OCI-M2 (cell line): ENCODE data around the gene POLDIP3.
"Not testable (repeated sequence)": the region's sequence is repeated elsewhere in the genome, so short reads cannot be mapped to it uniquely, and the experiment has no call there.

ENCODE experiments used
- DNase-seq: peaks from one replicate; lab custom pipeline; 2025; ENCODE audit not compliant: unreplicated experiment; lab: John Stamatoyannopoulos, UW

The POLDIP3 gene

GRCh38 chr22:42561856-42562255 lies 52.8 kb downstream of the POLDIP3 start:
- DNase-seq = no peak

DNA sequence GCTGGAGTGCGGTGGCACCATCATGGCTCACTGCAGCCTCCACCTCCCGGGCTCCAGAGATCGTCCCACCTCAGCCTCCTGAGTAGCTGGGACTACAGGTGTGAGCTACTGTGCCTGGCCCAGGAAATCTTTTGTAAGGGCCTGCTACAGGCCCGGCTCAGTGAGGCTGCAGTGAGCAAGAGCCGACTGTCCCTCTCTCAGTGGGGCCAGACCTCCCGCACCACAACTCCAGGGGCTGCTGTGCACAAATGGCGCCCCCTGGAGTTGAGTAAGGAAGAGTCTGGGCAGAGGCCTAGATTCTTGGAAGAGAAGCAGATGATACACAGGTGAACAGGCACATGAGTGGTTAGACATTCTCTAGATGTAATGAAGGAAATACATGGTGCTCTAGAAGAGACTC lies 53.9 kb downstream of the POLDIP3 start:
- DNase-seq = no peak

DNA sequence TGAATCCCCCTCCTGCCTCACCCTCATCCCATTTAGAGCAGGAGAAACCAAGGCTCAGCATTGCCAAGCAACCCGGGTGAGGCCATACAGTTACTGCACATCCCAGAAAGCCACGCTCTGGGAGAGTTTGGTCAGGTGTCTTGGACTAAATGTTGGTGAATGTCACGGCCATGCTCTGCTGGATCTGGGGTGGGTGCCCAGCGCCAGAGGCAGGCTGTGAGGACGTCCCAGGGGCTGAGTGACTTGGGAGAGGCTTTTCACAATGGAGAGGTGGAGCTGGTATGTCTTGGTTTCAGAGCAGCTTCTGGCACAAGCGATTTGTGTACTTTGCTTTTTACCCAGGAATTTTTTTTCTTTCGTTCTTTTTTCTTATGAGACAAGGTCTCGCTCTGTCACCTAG lies 54.3 kb downstream of the POLDIP3 start:
- DNase-seq = no peak

GRCh38 chr22:42553475-42554361 lies 61.0 kb downstream of the POLDIP3 start, which contains the start of gene SERHL2:
Gene SERHL2 (plus strand): TSS chr22:42553956. CDS start chr22:42554021, 65 bp downstream.
- DNase-seq = peak; percentile 15

DNA sequence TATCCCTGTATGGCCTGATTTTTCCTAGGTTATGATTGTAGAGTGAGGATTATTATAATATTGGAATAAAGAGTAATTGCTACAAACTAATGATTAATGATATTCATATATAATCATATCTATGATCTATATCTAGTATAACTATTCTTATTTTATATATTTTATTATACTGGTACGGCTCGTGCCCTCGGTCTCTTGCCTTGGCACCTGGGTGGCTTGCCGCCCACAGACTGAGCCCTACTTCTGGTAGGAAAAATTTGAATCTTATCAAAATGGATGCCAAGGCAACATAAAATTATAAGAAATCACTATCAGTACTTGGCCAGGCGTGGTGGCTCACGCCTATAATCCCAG lies 62.4 kb downstream of the POLDIP3 start:
- DNase-seq = not testable (repeated sequence)

DNA sequence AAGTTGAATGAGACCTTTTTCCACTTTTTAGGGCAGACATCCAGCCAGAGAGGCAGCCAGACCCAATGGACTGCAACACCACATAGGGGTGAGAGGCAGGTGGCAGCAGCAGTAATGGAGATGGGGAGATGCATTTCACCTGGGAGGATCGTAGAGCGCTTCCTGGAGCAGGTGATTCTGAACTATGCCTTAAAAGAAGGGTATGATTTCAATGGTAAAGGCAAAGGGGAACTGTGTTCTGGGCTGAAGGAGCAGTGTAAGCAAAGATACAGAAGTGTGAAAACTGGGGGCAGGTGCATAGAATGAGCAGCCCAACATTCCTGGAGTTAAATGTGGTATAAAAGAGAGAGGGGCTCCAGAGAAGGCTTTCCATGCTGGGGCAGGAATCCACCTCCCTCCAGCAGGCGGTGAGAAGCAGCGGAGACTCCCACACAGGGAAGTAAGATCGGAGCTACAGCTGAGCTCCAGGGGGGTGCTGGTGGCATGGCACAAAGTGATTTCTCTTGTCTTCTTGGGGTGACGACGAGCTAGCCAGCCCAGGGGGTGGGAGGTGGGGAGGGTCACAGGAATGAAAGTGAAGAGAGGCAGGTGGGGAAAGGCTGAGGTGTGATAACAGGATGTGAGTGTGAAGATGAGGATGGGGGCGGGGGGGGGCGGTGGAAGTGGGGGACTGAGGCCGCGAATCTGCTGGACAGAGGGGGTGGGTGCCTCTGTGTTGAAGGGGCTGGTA lies 65.2 kb downstream of the POLDIP3 start:
- no peak for DNase-seq

GRCh38 chr22:42548597-42549330 lies 65.9 kb downstream of the POLDIP3 start:
- no peak for DNase-seq

DNA sequence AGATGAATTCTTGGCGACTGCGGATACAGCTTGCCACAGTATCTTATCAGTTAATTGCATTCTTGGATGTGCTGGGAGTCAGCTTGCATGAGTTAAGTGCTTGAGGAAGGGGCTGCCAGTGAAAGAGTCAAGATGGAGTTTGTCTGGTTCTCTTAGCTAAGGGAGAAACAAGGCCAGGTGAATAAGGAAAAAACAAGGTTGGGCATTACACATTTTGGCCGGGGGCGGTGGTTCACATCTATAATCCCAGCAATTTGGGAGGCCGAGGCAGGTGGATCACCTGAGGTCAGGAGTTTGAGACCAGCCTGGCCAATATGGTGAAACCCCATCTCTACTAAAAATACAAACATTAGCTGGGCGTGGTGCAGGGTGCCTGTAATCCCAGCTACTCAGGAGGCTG lies 66.6 kb downstream of the POLDIP3 start:
- not testable (repeated sequence) for DNase-seq

GRCh38 chr22:42547562-42547961 lies 67.1 kb downstream of the POLDIP3 start:
- no peak for DNase-seq

- no peak for DNase-seq
Measured at GRCh38 chr22:42544686-42545085, 70.0 kb downstream of the POLDIP3 start.

DNA sequence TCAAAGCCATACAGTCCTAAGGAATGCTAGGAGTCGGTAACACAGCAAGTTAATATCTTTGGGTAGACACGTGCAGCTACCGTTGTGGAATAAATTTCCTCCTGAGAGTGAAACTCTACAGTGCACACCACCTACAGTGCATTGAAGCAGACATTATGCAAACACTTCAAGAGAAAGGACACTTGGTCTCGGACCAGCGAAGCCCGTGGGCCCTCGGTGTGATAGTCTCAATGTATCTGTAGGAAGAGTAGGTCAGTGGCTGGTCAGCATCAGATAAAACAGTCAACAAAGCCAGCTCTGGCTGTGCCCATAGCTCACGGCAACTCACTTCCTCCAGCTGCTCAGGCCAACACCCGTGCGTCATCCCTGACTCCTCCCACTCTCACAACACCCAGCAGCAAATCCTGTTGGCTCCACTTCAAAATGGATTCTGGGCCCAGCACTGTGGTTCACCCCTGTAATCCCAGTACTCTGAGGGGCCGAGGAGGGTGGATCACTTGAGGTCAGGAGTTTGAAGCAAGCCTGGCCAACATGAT lies 75.4 kb downstream of the POLDIP3 start:
- not testable (repeated sequence) for DNase-seq

GRCh38 chr22:42537199-42537831 lies 77.4 kb downstream of the POLDIP3 start:
- DNase-seq = not testable (repeated sequence)

- DNase-seq = not testable (repeated sequence)
Measured at GRCh38 chr22:42536634-42537033, 78.0 kb downstream of the POLDIP3 start.

DNA sequence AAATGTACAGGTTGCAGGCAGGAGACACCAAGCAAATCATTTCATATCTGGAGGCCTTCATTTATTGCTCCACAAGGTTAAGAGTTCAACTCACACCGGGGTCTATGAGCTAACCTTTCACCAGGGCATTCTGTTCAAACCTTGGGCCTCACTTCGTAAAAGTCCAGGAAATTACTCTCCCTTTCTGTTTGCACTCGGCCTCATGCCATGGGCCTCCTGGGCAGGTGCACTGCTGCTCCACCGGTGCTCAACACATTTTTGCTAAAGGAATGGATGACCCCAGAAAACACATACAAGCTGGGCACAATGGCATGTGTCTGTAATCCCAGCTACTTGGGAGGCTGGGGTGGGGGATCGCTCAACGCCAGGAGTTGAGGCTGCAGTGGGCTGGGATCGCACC lies 78.5 kb downstream of the POLDIP3 start:
- DNase-seq = no peak

- DNase-seq = not testable (repeated sequence)
Measured at GRCh38 chr22:42535082-42535731, 79.5 kb downstream of the POLDIP3 start.
